T47D (cell line): ENCODE data around the gene RPS25.

Source experiments
- DNase-seq, 2 experiments: peaks; one replicate each; pipeline versions ENCODE4 v3.0.0 to v3.0.0-alpha.2; 2011 to 2012; ENCODE audit warnings: low read depth in 1 of 2, low spot score in 1 of 2
- JUND ChIP-seq: IDR thresholded peaks from 2 replicates; pipeline ENCODE4 v1.6.1; 2012; ENCODE audit warnings: low read depth
- in situ Hi-C: cut with HindIII; loops from 2 replicates; pipeline ENCODE4 v1.10.0; 2016; ENCODE audit warnings: low sequenced_read_pairs, low pct_unique_long_range_greater_than_20kb

RPS25 gene

GRCh38 chr11:119030329-119031047 lies 12.3 kb upstream of the RPS25 start, which contains the start of gene SLC37A4:
SLC37A4 (minus strand) TSS chr11:119030877.
- DNase-seq: peak; percentile 97 to 99
- TF ChIP-seq JUND: no peak
- in situ Hi-C loops: no loop called here

- no peak for TF ChIP-seq JUND
- in situ Hi-C loops: no loop called here
- DNase-seq: no peak
Observed at GRCh38 chr11:119030029-119030328, 11.8 kb upstream of the RPS25 start.

DNA sequence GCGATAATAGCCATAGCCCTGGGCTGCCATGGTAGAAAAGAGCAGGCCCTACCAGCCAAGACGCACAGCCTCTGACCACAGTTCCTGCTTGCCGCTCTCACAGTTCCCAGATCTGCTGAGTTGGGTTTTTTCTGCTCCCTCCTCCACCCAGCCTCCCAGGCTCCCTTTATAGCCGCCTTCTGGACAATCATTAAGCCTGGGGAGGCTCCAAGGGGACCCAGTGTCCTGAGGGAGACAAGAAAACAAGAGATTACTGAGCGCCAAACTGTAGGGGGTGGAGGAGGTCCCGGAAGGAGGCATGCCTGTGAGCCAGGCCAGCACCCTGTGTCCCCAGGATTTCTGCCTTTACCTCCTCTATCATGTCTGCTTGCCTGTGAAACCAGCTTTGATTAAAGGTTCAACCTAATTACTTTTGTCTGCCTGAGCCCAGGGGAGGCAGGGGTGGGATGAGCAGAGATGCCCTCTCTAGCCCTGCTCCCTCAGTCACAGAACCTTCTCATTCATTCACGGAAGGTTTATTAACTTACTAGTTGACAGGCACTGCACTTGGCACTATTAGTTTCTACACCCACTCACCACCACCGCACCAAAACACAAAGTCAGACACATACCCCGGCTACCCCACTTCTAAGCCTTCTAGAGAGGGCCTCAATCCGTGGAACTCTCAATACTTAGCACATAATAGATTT lies 11.3 kb upstream of the RPS25 start:
- no peak for TF ChIP-seq JUND
- no peak for DNase-seq
- in situ Hi-C loops: no loop called here

DNA sequence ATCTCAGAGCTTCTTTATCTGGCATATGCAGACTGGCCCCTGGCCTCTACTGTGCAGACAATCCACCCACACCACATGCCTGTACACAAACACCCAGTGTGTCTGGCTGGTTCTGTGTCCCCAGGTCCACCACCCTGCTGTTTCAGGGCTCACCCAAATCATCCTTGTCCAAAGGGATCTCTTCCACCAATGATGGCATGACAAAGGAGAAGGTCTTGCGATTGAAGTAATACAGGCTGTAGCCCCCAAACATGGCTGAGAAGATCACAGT lies 10.9 kb upstream of the RPS25 start:
- in situ Hi-C loops: no loop called here
- no peak for TF ChIP-seq JUND
- DNase-seq: no peak

DNA sequence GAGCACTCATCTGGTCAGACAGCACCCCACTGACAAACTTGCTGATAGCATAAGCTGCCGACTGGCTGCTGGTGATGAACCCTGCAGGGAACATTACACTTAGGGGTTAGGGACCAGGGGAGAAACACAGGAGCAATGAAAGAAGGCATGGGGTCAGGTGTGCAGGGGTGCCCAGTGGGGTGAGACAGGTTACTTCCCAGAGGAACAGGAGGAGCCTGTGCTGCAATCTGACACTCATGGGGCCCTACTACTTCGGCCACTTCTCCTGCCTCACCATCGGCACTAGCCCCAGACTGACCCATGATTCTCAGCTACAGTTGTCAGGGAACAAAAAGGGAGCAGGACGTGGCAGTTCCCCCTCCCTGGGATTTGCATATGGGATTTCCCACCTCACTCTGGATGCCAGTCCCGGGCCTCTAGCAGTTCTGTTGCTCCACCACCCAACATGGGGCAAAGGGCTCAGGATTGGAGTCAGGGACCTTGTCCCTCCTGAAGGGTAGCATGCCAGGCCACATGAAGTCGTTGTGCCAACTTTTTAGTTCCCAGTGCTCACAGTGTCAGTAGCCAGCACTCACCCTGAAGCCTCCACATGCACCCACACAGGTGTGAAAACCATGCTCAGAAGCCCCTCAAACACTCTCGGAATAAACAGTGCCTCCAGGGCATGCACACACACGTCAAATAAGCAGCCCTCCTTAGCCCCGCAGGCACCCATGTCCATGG lies 10.4 kb upstream of the RPS25 start:
- DNase-seq: no peak
- TF ChIP-seq JUND: no peak
- in situ Hi-C loops: no loop called here

- no peak for TF ChIP-seq JUND
- in situ Hi-C loops: no loop called here
- DNase-seq: no peak
Observed at GRCh38 chr11:119027561-119028345, 9.6 kb upstream of the RPS25 start.

GRCh38 chr11:119026970-119027369 lies 8.8 kb upstream of the RPS25 start:
- no peak for DNase-seq
- in situ Hi-C loops: no loop called here
- TF ChIP-seq JUND: no peak

- no peak for TF ChIP-seq JUND
Observed at GRCh38 chr11:119025978-119026766, 8.0 kb upstream of the RPS25 start.

GRCh38 chr11:119025541-119025940 lies 7.4 kb upstream of the RPS25 start:
- DNase-seq: no peak
- in situ Hi-C loops: no loop called here
- TF ChIP-seq JUND: no peak

More at GRCh38 chr11:119025978-119026766, 8.0 kb upstream of the RPS25 start:
- in situ Hi-C loops: no loop called here
- DNase-seq: no peak

- no peak for DNase-seq
- TF ChIP-seq JUND: no peak
- in situ Hi-C loops: no loop called here
Observed at GRCh38 chr11:119025099-119025473, 6.9 kb upstream of the RPS25 start.

- TF ChIP-seq JUND: no peak
- in situ Hi-C loops: no loop called here
- no peak for DNase-seq
Observed at GRCh38 chr11:119024430-119025098, 6.4 kb upstream of the RPS25 start.

- DNase-seq: no peak
- in situ Hi-C loops: no loop called here
- TF ChIP-seq JUND: no peak
Observed at GRCh38 chr11:119023741-119024140, 5.6 kb upstream of the RPS25 start.
